Measurements from ENCODE around the gene SPACA9. TPM values are rescaled to one million over a fixed set of nuclear protein-coding genes. Genes with fewer than 3 reads are reported as not detected.
A peak's percentile ranks its signal among the peaks of the same experiment; 100 is the strongest.

Gene SPACA9
- total RNA-seq, 1 donor from 2014 or later: 1.6 TPM

DNA sequence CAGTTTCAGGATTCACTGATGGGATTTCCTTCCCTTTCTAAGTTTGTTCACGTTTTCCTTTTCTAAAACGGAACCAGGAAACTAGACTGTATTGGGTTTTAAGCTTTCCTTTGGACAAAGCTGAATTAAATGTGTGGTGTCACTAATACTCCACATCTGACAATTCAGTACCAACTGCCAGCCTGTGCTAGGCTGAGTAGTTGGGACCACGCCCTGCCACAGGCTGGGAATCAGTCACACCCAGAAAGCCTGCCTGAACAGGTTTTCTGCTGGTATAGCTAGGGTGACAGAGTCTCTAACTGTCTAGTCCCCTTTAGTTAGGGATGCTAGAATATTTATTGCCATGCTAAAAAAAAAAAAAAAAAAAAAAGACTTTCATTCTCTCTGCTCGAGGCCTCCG, 15.6 kb downstream of the SPACA9 start:
- no peak for DNase-seq (ENCODE audit: low read depth, low spot score)

DNA sequence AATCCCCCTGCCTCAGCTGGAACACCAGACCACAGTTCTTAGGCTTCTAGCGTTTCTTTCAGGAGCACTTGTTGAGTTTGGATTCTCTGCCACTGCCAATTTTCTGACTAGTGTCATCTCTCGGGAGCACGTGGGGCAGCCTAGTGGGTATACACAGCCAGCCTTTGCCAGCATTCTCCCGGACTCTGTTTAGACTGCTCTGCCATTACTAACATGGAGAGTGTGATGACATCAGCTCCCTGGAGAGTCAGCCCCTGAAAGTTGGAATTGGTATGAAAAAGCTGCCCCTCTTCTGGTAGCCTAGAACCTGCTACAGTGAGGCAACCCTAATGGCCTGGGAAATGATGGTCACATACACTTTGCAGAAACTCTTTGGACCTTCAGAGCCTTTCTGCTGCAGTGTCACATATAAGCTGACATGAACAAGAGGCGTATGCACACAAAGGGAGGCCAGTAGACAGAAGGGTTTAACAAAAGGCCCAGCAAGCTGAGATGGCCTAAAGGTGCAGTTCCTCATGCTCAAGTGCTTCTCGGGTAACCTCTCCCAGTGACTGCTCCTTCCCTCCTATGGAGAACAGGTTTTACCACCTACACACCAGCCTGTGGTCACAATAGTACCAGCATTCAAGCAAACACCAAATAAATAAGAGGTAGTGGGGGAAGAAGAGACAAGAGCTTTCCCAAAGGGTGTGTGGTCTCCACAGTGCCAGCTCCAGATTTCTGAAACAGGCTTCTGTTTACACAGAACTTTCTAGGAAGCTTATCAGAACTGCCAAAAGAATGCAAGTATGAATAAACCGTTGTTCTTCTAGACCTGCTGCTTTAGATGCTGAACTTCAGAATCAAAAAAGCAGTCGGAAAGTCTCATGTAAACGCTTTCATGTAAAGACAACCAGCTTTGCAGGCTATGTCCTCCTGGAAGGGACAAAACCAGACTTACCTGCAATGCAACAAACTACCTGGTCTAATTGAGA, 16.5 kb downstream of the SPACA9 start:
- DNase-seq (ENCODE audit: low read depth, low spot score): no peak

DNA sequence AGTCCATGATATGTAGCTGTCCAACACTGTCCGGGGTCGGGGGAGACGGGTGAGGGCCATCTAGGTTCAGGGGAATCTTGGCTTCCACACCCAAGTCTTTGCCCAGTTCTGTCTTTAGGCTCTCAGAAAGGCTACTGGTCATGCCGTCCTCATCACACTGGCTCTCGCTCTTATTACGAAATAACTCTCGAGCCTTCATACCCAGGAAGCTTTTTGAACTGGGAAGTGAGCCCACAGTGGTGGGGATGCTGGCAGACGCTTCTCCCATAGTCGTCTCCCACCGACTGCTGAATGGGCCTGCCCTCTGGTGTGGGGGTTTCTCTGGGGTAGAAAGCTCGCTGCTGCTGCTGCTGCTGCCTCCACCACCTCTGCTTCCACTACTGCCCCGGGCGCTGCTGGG, 17.6 kb downstream of the SPACA9 start:
- DNase-seq (ENCODE audit: low read depth, low spot score): no peak

DNA sequence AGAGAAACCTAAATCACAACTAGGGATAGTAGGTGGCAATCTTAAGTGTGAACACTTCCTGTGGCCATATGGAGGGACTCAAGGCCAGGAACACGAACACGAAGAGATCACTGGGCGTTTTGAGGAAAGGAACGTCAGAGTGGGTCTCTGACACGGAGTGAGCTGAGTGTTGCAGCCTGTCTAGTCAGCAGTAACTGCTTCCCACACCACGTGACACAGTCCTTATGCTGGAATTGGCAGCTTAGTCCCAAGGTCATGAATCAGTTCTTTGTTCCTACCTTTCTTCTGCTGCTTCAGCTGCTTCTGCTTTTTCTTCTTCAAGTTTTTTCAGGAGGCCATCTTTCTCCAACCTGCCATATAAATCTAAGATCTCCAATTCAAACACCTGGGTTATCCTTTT, 18.2 kb downstream of the SPACA9 start:
- no peak for DNase-seq (ENCODE audit: low read depth, low spot score)

DNA sequence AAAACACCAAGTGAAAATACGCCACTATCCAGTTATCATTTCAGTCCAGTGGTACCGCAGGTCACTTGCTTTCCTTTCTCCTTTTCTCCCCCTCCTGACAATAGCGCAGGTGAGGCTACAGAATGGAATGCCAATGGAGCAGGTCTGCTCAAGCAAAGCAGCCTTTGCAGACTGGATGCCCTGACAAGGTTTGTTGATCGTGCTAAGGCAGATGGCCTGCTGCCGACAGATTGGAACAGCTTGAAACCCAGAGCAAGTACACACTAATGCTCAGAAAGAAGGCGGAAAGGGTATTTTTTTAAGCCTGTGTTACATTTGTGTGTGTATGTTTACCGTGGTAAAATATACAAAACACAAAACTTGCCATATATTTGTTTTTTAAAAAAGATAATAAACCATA, 19.4 kb downstream of the SPACA9 start:
- no peak for DNase-seq (ENCODE audit: low read depth, low spot score)

DNA sequence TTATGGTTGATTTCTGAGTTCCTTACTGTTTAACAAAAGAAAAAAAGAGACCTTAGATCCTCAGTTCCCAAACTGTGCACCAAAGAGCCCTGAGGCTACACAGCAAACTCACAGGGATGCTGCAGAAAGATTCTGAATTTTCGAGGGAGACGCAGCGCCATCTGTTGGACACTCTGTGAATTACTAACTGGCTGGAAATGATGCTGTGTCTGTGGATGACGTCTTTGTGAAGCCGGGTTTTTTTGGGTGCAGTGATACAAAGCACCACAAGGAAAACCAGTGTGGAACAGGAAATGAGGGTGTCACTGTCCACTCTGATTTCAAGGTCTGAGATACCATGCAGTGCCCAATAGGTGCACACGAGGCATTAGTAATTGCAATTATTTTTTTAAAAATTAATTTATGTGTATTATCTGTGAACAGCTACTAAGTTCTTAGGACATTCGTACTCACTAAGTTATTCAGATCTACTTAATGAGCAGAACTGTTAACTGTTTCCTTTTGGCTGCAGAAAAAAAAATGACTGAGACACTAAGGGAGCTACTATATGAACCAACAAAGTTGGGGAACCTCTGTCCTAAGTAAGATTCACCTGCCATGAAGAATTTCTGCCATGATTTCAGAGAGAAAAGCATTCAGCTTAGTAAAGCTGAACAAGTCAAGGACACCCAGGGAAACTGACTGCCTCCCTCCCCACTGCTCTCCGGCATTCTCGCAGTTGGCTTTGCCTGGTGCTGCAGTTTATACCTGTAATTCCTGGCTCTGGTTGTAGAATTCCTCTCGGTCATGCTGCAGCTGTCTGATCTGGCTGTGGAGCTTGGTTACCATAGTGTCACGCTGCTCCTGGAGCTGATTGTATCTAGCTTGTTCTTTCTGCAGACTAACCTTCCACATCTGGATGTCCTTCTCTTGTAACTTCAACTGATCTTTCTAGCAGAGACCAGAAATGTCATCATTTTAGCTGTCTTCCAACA, 23.4 kb downstream of the SPACA9 start:
- DNase-seq (ENCODE audit: low read depth, low spot score): peak; percentile 27

DNA sequence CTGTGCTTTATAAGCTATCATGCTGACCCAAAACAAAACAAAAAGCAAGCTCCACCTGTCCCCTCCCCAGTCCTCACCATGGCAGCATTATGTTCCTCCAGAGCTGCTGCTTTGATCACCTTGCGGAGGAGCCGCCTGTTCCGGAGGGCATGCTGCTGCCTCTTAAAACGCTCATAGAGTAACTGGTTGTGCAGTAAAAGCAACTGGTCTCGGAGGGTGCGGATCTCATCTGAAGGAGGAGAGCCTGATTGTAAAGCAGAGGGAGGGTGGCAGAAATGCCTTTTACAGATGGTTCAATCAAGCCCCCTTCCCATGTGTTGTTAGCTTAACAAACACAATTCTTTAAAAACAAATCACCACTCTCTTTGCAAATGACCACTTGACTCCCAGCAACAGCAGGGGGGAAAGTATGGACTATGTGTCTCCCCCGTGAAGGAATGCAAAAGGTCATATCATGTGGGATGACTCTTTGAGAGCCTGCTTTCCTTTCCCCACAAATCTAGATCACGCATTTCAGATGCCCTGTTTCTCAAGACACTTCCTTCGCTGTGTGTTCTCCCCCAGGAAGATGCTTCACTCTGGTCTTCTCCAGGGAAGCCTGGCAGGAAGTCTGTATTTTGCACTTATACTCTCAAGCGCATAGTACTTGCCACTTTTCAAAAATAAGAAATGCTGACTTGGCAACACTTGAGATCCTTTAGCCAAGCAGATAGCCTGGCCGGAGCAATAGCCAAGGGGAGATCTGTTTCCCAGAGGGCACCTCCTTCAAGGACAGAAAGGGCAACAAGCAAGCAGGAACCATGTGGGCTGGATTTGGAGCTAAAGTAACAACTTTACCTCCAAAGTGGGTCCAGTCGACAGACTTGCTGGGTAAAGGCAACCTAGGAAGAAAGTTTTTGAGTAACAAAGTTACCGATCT, 25.1 kb downstream of the SPACA9 start:
- DNase-seq (ENCODE audit: low read depth, low spot score): no peak

DNA sequence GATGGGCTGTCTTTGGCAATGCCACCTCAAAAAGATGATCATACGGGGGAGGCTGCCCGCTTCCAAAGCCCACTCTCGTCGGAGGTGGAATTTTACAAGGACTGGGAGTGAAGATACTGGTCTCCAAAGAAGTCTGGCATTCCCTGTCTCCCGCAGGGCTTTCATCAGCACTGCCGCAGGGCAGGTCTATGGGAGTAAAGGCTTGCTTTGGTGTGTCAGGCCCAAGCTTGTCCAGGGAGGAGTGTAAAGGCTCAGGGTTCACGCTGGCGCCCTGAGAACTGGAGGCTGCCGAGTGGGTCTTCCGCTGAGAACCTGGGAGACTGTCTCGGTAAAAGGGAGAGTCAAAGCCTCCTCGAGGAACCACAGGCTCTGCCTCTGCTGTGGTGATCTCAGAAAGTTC, 27.0 kb downstream of the SPACA9 start:
- DNase-seq (ENCODE audit: low read depth, low spot score): no peak

DNA sequence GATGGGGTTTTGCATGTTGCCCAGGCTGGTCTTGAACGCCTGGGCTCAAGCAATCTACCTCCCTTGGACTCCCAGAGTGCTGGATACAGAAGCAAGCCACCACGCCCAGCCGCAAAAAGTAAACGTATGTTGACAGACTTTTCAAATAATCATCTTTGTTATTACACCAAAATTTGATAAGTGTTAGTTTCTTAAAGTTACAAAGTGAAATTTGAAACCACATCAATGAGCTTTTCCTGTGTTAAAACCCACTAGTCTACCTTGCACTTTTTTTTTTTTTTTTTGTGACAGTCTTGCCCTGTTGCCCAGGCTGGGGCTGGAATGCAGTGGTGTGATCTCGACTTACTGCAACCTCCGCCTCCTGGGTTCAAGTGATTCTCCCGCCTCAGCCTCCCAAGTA, 29.9 kb downstream of the SPACA9 start:
- DNase-seq (ENCODE audit: low read depth, low spot score): no peak

DNA sequence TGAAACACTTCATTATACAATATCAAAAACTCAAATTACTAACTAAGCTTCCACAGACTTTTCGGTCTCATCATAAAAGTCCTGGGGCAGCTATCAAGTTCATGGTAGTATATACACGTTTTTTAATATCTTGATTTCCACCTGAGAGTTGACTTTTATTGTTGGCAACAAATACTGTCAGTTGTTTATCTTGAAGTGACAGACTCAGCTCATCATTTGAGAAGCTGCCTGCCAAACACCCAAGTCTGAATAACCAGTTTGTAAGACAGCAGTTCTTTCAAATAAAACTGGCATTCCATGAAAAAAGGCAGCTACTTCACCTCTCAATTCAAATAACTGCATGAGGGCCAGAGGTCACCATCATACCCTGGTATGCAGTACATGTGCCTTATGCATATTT, 30.6 kb downstream of the SPACA9 start:
- DNase-seq (ENCODE audit: low read depth, low spot score): no peak

DNA sequence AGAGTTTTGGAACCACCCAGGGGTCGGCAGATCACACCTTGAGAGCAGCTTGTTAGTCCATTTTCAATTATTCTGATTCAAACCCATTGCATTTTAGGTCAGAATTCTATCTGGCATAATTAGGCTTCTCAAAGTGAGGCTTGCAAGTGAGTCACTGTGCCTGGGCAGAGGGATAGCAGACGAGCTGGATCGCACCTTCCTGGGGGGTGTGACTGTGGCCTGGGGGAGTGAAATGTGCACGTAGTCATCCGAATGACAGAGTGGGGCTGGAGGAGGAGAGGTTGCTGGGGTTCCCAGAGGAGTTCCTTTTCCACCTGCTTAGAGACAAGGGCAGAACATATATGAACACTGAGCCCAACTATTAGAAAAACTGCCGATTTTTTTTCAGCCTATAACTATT, 31.7 kb downstream of the SPACA9 start:
- no peak for DNase-seq (ENCODE audit: low read depth, low spot score)

DNA sequence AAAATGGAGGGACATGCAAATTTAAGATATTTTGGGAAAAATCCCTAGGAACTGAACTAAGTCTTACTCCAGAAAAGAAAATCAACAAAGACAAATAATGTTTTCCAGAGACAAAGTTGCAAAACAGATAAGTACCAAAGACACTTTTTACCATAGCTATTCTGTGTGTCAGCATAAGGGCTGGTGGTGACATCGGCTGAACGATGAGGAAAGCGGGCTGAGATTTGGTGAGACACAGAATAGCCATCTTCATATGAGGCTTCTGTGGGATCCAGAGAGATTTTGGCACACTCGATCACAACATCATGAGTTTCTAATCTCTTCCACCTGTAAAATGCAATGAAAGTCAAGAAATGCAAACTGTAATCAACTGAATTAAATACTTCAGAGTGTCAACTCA, 33.4 kb downstream of the SPACA9 start:
- DNase-seq (ENCODE audit: low read depth, low spot score): no peak

DNA sequence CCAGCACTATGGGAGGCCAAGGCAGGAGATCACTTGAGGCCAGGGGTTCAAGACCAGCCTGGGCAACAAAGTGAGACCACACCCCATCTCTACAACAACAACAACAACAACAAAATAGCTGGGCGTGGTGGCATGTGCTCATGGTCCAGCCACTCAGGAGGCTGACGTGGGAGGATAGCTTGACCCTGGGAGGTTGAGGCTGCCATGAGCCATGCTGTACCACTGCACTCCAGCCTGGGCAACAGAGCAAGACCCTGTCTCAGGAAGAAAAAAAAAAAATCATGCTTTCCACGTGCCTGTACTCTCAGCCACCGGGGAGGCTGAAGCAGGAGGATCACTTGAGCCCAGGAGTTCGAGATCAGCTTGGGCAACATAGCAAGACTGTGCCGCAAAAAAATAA, 36.2 kb downstream of the SPACA9 start:
- no peak for DNase-seq (ENCODE audit: low read depth, low spot score)

DNA sequence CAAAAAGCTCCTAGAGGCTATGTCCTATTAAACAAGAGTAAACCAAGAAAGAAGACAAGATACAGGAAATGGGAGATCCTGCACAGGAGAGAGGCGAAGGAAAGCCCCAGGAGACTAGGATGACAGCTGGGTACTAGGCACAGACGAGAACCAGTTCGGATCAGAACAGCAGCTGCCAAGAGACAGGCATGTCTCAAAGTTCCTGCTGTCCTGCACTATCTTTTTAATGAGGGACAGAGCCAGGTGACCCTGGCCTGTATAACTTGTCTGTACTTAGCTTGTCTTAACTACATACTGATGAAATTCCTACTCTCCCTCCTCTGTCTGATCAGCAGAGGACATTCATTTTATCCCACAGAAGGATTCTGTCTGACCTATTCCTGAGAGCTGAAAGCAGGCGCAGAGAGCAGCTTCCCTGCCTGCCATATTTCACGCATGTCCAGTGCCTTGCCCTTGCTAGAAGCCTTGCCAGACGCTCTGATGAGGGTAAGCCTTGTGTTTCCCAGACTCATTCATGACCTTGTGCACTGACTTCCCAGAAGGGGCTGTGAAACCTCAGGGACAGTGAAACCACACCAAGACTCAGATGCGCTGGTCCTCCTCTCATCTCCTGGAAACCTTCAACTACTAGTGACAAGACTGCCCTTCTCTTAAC, 41.0 kb downstream of the SPACA9 start:
- no peak for DNase-seq (ENCODE audit: low read depth, low spot score)

DNA sequence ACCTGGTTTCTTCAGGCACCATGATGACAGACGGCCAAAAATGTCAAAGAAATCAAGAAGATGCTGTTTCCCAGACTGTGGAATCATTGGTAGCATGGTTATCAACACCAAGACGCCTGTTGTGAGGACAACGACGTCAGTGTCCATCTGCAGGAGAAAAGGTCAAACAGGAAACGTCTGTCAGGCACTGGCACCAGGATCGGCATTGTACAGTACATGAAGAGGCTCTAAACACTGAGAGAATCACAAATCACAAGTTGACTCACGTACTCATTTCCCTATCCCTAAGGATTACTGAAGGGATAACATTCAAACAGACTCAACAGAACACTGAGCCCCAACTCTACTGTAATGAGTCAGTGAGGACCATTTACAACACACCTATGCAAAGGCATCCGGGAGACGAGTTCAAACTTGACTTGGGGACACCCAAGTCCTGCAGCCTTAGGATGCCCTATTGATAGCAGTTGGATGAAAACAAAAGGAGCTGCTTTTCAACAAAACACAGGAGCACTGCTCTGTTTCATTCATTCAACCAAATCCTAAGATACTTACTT, 44.7 kb downstream of the SPACA9 start:
- DNase-seq (ENCODE audit: low read depth, low spot score): no peak

DNA sequence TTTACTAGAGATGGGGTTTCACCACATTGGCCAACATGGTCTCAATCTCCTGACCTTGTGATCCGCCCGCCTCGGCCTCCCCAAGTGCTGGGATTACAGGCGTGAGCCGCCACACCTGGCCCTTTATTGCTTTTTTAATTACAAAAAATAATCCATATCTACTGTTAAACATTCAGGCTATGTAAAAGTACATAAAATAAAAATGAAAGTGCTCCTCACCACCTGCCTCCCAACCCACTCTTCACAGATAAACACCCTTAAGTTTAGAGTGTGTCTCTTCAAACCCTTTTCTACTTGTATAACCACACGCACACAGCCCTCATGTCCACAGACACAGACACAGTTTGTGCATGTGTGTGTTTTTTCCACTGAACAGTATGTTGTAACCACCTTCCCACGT, 49.0 kb downstream of the SPACA9 start:
- no peak for DNase-seq (ENCODE audit: low read depth, low spot score)

DNA sequence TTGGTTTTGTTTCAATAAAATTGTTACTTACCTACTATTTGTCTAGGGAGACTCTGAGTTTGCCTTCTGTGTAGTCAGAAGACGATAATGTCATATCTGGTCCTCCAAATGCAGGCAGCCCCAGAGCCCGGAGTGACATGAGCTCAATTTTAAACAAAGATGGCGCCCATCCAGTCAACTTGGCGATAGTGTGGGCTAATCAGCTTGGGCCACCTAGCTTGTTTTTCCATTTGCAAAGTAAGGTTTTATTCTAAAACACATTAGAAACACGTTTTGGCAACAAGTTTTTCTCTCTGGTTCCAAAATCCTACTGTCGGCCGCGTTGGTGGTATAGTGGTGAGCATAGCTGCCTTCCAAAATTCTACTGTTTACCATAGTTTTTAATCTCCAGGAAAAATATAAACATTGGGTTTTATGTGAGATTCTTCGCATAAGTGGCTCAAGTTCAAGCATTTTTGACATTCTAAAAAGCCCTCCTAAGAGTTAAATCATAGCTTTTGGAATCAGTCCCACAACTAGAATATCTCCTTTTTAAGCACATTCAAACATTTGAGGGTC, 52.6 kb downstream of the SPACA9 start:
- DNase-seq (ENCODE audit: low read depth, low spot score): no peak

DNA sequence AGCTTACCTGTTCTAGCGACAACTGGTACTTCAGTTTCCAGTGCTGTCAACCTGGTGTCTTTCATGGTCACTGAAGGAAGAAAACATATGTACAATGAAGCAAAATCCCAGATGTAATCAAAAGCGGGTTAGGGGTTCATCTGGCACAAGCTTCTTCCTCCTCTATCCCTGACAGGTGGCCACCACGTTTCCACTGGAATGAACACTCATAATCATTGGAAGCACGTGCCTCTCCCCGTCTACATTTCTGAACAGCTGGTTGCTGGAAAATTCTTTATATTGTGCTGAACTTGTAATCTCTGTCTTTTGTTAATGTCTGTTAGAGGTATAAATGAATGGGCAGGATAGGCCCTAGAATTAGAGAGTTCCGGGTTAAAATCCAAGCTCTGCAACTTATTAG, 56.3 kb downstream of the SPACA9 start:
- no peak for DNase-seq (ENCODE audit: low read depth, low spot score)

DNA sequence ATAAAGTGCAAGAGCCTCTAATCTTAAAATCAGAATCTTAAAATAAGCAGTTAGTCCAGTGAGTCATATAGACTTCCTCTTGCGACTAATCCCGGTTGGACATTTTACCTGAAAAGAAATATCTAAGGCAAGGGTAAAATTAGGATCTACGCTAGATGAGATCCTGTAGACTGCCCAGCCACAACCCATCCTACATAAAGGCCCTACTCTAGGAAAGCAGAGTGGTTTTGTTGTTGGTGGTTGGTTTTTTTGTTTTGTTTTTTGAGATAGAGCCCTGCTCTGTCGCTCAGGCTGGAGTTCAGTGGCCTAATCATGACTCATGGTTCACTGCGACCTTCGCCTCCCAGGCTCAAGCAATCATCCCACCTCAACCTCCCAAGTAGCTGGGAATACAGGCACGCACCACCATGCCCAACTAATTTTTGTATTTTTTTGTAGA, 58.8 kb downstream of the SPACA9 start:
- DNase-seq (ENCODE audit: low read depth, low spot score): no peak

DNA sequence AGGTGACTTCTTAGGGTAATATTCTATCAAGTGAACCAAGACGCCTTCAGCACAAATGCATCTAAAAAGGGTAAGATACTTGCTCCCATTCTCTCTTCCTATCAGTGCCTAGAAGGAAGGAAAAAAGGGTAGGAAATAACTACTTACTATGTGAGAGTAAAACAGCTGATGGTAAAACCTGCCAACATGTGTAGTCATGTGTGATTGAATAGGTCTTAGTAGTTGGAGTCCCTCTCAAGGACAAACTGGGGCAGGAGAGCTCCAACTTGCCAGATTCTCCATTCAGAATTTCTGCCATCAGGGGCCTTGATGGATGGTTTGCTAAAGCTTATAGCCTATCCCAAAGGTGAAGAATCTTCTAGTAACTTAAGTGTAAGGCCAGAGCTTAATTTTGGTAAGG, 60.5 kb downstream of the SPACA9 start:
- no peak for DNase-seq (ENCODE audit: low read depth, low spot score)

Data from pulmonary artery endothelial cell (primary cell).